Measurements from ENCODE around the gene TECR. TPM values are rescaled to one million over a fixed set of nuclear protein-coding genes. Genes with fewer than 3 reads are reported as not detected.
A peak's percentile ranks its signal among the peaks of the same experiment; 100 is the strongest.

The TECR gene
- total RNA-seq, 1 donor from 2014 or later: 123 TPM

DNA sequence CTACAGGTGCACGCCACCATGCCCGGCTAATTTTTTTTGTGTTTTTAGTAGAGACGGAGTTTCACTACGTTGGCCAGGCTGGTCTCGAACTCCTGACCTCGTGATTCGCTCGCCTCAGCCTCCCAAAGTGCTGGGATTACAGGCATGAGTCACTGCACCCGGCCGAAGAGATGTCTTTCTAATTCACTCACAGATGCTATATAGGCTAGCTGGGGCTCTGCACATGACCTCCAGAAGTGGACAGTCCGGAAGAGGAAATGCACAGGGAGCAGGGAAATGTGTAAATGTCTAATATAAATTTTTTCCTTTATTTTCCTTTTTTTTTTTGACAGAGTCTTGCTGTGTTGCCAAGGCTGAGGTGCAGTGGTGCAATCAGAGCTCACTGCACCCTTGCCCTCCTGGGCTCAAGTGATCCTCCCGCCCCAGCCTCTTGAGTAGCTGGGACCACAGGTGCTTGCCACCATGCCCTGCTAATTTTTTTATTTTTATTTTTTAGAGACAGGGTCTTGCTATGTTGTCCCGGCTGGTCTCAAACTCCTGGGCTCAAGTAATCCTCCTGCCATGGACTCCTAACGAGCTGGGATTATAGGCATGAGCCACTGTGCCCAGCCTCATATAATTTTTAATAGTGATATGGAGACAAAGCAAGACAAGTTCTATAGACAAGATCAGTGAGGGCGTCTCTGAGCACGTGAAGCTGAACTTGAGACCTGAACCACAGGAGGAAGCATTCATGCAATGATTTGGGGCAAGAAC is 41.8 kb upstream of the TECR start:
- H3K9me3 ChIP-seq: no peaks in the 10 kb centered on the region
- peaks cover 27% of the 10 kb centered on the region for H3K36me3 ChIP-seq
- H3K27me3 ChIP-seq: no peaks in the 10 kb centered on the region
- intact Hi-C loops (cut with DNase I): no loop called here
- no peak for TF ChIP-seq CTCF (IDR thresholded peaks at IDR 0.05)
- DNase-seq: no peak
- no peaks in the 10 kb centered on the region for H3K4me1 ChIP-seq
- ATAC-seq: no peak
- H3K4me3 ChIP-seq: no peak overlapping the region
- no peak overlapping the region for H3K27ac ChIP-seq

GRCh38 chr19:14492756-14493337 is 36.5 kb upstream of the TECR start:
- intact Hi-C loops (cut with DNase I): no loop called here
- no peak for DNase-seq
- no peak overlapping the region for H3K27ac ChIP-seq

GRCh38 chr19:14494411-14494810 is 35.0 kb upstream of the TECR start:
- Histone ChIP-seq H3K27ac (peak overlapping the region; percentile 80), H3K4me3 (peak overlapping the region; percentile 91), H3K27me3 (no peaks in the 10 kb centered on the region), H3K36me3 (no peaks in the 10 kb centered on the region), H3K4me1 (peaks cover 29% of the 10 kb centered on the region), H3K9me3 (no peaks in the 10 kb centered on the region)
- TF ChIP-seq CTCF (IDR thresholded peaks at IDR 0.05): no peak
- intact Hi-C loops (cut with DNase I): no loop called here
- no peak for ATAC-seq
- no peak for DNase-seq

More at GRCh38 chr19:14492756-14493337, 36.5 kb upstream of the TECR start:
- no peak for ATAC-seq
- Histone ChIP-seq H3K9me3 (no peaks in the 10 kb centered on the region), H3K27me3 (no peaks in the 10 kb centered on the region), H3K4me3 (no peak overlapping the region), H3K4me1 (peaks cover 25% of the 10 kb centered on the region), H3K36me3 (peaks cover 13% of the 10 kb centered on the region)
- TF ChIP-seq CTCF (IDR thresholded peaks at IDR 0.05): no peak

DNA sequence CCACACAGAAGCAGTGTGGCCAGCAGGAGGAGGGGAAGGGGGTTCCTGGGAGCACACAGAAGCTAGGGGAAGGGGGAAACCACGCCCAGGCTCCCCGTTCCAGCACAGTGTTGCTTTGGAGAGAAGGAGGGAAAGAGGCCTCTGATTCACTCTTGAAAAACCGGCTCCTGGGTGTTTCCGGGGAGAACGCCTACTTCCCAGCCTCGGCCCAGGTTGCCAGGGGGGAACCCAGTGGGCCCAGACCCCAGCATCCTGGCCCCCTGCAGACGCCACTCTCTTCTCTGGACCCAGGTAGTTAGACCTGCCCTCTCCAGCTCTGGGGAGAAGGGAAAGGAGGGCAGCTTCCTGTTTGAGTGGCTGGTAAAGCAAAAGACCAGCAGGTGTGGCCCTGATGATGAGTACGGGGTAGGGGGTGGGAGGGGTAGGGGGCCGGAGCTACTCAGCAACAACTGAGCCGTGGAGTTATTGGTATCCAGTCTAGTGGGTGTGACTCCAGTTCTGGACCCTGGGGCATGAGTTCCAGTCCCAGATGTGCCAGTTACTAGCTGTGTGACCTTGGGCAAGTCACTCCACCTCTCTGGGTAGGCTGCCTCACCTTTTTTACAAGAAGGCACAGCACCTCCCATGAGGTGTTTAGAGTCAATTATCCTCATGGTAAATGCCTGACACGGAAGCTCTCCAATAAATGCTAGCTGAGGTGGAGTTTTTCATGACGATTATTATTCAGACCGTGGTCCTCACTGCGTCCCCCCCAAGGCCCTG is 34.3 kb upstream of the TECR start:
- DNase-seq (no peak), ATAC-seq (no peak)
- intact Hi-C loops (cut with DNase I): no loop called here

DNA sequence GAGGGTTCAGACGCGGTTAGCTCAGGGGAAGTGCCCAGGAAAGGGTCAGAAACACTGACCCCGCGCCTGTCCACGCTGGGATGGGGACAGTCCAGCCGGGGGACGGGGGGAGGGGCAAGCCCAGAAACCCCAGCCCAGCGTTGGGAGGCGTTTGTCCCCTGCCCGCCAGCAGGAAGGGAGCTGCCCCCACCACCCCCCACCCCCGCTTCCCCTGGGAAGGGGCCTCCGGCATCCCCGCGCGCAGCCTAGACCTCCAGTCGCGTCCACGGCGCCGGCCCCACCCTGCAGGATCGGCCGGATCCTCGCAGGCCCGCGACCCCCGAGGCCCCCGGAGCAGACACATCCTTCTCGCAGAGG is 33.7 kb upstream of the TECR start:
- H3K4me3 ChIP-seq: peak overlapping the region; percentile 91
- H3K36me3 ChIP-seq: no peaks in the 10 kb centered on the region
- DNase-seq: no peak
- TF ChIP-seq CTCF (IDR thresholded peaks at IDR 0.05): no peak
- H3K27me3 ChIP-seq: no peaks in the 10 kb centered on the region
- peaks cover 29% of the 10 kb centered on the region for H3K4me1 ChIP-seq
- H3K27ac ChIP-seq: peak overlapping the region; percentile 80
- no peak for ATAC-seq
- intact Hi-C loops (cut with DNase I): no loop called here
- no peaks in the 10 kb centered on the region for H3K9me3 ChIP-seq

More for the DNA sequence above, 34.3 kb upstream of the TECR start:
- H3K27ac ChIP-seq: peak overlapping the region; percentile 80
- TF ChIP-seq CTCF (IDR thresholded peaks at IDR 0.05): no peak
- H3K4me3 ChIP-seq: peak overlapping the region; percentile 91
- H3K4me1 ChIP-seq: peaks cover 29% of the 10 kb centered on the region
- H3K27me3 ChIP-seq: no peaks in the 10 kb centered on the region
- no peaks in the 10 kb centered on the region for H3K36me3 ChIP-seq
- no peaks in the 10 kb centered on the region for H3K9me3 ChIP-seq
